HuH-7 (cell line): Measurements from ENCODE around the gene STEAP3.

Source experiments
- DNase-seq: peaks from one replicate; pipeline ENCODE4 v3.0.0; 2011; ENCODE audit warnings: low spot score

STEAP3 gene

GRCh38 chr2:119227346-119227745 lies 3.7 kb downstream of the STEAP3 start:
- DNase-seq = no peak

- DNase-seq = no peak
These were observed 4.5 kb downstream of the STEAP3 start for GRCh38 chr2:119228136-119228535.

- no peak for DNase-seq
These were observed 5.3 kb downstream of the STEAP3 start for GRCh38 chr2:119228964-119229363.

- no peak for DNase-seq
These were observed 6.1 kb downstream of the STEAP3 start for GRCh38 chr2:119229716-119230115.

- DNase-seq = no peak
These were observed 6.9 kb downstream of the STEAP3 start for GRCh38 chr2:119230219-119231185.

- DNase-seq = no peak
These were observed 8.5 kb downstream of the STEAP3 start for GRCh38 chr2:119231975-119232665.

- DNase-seq = no peak
These were observed 9.0 kb downstream of the STEAP3 start for GRCh38 chr2:119232666-119232993.

- DNase-seq = no peak
These were observed 9.8 kb downstream of the STEAP3 start for GRCh38 chr2:119233326-119234020.

GRCh38 chr2:119234021-119235019 lies 10.7 kb downstream of the STEAP3 start:
- peak; percentile 72 for DNase-seq

GRCh38 chr2:119236796-119237195 lies 13.2 kb downstream of the STEAP3 start:
- no peak for DNase-seq

- DNase-seq = peak; percentile 71
These were observed 16.9 kb downstream of the STEAP3 start for GRCh38 chr2:119240311-119241204.

- no peak for DNase-seq
These were observed 17.5 kb downstream of the STEAP3 start for GRCh38 chr2:119241205-119241532.

GRCh38 chr2:119242276-119243119 lies 18.9 kb downstream of the STEAP3 start:
- DNase-seq = no peak

- DNase-seq = no peak
These were observed 20.0 kb downstream of the STEAP3 start for GRCh38 chr2:119243621-119244020.

- DNase-seq = no peak
These were observed 21.6 kb downstream of the STEAP3 start for GRCh38 chr2:119245076-119245840.

GRCh38 chr2:119245841-119246230 lies 22.2 kb downstream of the STEAP3 start:
- DNase-seq = no peak

- DNase-seq = no peak
These were observed 23.5 kb downstream of the STEAP3 start for GRCh38 chr2:119246884-119247843.

- no peak for DNase-seq
These were observed 24.2 kb downstream of the STEAP3 start for GRCh38 chr2:119247844-119248271.
